ENCODE results near the gene TM9SF3.
"Not testable (repeated sequence)": the region's sequence is repeated elsewhere in the genome, so short reads cannot be mapped to it uniquely, and the experiment has no call there.

TM9SF3 gene

DNA sequence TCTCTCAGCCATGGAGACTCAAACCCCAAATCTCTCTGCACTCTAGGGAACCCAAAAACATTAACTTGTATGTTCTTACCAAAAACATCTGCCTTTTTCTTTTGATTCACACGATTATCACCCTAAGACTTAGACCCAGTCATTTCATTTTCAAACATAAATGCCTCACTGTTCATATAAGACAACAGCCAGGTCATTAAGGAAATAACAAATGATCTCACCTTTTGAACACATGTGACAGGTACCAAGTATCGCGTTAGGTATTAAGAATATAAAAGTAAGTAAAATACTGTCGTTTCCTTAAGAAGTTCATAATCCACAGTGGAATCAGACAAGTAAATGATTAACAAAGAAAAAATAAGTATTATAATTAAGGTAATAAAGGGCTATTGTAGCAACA is 8.8 kb downstream of the TM9SF3 start:
- Histone ChIP-seq H3K9me3 (no peaks in the 10 kb centered on the region), H3K4me3 (ENCODE audit: low read depth, low read length) (no peak overlapping the region), H3K4me1 (no peaks in the 10 kb centered on the region), H3K36me3 (peaks cover 15% of the 10 kb centered on the region), H3K27me3 (no peaks in the 10 kb centered on the region)
- DNase-seq: no peak
- TF ChIP-seq, protein P1, sequence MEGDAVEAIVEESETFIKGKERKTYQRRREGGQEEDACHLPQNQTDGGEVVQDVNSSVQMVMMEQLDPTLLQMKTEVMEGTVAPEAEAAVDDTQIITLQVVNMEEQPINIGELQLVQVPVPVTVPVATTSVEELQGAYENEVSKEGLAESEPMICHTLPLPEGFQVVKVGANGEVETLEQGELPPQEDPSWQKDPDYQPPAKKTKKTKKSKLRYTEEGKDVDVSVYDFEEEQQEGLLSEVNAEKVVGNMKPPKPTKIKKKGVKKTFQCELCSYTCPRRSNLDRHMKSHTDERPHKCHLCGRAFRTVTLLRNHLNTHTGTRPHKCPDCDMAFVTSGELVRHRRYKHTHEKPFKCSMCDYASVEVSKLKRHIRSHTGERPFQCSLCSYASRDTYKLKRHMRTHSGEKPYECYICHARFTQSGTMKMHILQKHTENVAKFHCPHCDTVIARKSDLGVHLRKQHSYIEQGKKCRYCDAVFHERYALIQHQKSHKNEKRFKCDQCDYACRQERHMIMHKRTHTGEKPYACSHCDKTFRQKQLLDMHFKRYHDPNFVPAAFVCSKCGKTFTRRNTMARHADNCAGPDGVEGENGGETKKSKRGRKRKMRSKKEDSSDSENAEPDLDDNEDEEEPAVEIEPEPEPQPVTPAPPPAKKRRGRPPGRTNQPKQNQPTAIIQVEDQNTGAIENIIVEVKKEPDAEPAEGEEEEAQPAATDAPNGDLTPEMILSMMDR (IDR thresholded peaks at IDR 0.05; ENCODE audit: low read depth, low read length): no peak

DNA sequence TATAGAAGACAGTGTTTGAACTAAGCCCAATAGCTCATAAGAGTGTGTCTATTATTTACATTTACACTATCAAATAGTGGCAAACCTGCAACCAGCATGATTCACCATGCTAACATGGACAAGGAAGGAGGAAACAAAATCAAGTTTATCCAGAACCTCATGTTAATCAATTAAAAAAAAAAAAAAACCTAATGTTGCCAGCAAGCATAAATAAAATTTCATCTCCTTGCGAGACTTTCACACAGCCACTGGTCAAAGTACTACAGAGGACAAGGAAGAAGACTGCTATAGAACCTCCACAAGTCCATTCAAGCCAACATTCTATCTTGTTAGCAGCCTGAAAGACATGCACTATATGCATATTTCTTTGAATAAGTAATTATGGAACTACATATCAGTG is 9.7 kb downstream of the TM9SF3 start:
- no peaks in the 10 kb centered on the region for H3K9me3 ChIP-seq
- H3K27me3 ChIP-seq: no peaks in the 10 kb centered on the region
- peaks cover 15% of the 10 kb centered on the region for H3K36me3 ChIP-seq
- no peaks in the 10 kb centered on the region for H3K4me1 ChIP-seq
- TF ChIP-seq, protein P1 (IDR thresholded peaks at IDR 0.05; ENCODE audit: low read depth, low read length): no peak
- DNase-seq: no peak
- no peak overlapping the region for H3K4me3 ChIP-seq (ENCODE audit: low read depth, low read length)

DNA sequence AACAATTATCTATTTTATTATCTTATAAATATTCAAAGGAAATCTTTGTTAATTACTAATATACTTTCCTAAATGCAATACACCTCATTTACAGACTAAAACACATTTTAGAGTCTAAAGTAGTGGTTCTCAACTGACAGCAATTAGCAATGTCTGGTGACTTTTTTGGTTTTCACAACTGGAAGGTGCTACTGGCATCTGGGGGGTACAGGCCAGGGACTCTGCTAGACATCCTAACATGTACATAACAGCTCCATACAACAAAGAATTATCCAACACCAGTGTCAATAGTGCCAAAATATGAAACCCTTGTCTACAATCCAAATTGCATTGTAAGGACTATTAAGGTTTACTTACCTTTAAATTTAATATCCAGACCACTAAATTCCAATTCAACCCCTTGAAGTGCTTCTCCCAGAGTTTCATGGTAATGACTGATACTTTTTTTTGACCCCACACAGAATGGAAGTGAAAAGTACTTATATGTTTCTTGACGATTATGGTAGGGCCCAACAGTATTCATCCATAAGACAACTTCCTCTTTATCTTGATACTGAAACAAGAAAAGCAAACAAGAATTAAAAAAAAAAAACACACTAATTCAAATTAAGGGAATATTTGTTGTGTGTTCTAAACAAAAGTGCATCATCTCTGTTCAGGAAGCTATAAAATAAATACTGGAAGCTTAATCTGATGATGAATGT is 10.4 kb downstream of the TM9SF3 start:
- TF ChIP-seq, protein P1 (IDR thresholded peaks at IDR 0.05; ENCODE audit: low read depth, low read length): no peak
- peaks cover 17% of the 10 kb centered on the region for H3K36me3 ChIP-seq
- H3K4me1 ChIP-seq: no peaks in the 10 kb centered on the region
- no peaks in the 10 kb centered on the region for H3K9me3 ChIP-seq
- no peak overlapping the region for H3K4me3 ChIP-seq (ENCODE audit: low read depth, low read length)
- DNase-seq: no peak
- no peaks in the 10 kb centered on the region for H3K27me3 ChIP-seq

DNA sequence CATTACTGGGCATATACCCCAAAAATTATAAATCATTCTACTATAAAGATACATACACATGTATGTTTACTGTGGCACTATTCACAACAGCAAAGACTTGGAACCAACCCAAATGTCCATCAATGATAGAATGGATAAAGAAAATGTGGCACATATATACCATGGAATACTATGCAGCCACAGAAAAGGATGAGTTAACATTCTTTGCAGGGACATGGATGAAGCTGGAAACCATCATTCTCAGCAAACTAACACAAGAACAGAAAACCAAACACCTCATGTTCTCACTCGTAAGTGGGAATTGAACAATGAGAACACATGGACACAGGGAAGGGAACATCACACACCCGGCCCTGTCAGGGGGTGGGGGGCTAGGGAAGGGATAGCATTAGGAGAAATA is 12.2 kb downstream of the TM9SF3 start:
- DNase-seq; H3K9me3 ChIP-seq; H3K4me3 ChIP-seq (ENCODE audit: low read depth, low read length); H3K27me3 ChIP-seq; H3K4me1 ChIP-seq: not testable (repeated sequence)
- peaks cover 21% of the 10 kb centered on the region for H3K36me3 ChIP-seq

DNA sequence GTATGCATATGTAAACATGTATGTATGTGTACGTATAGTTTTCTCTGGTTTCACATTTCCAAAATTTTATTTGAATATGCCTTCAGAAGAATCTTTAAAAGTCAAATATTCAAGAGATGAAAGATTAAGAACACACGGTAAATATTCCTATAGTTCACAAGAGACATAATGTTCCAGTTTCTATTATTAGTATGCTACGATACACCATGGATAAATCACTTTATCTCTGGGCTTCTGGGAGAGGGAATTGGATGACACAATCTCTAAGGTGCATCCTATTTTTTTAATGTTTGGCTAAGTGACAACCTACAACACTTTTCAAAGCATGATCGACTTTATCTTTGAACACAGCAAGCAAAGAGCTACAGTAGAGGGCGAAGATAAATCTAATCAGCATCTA is 13.8 kb downstream of the TM9SF3 start:
- H3K9me3 ChIP-seq: no peaks in the 10 kb centered on the region
- DNase-seq: no peak
- H3K4me1 ChIP-seq: no peaks in the 10 kb centered on the region
- TF ChIP-seq, protein P1 (IDR thresholded peaks at IDR 0.05; ENCODE audit: low read depth, low read length): no peak
- no peaks in the 10 kb centered on the region for H3K27me3 ChIP-seq
- H3K36me3 ChIP-seq: peaks cover 21% of the 10 kb centered on the region
- H3K4me3 ChIP-seq (ENCODE audit: low read depth, low read length): no peak overlapping the region

DNA sequence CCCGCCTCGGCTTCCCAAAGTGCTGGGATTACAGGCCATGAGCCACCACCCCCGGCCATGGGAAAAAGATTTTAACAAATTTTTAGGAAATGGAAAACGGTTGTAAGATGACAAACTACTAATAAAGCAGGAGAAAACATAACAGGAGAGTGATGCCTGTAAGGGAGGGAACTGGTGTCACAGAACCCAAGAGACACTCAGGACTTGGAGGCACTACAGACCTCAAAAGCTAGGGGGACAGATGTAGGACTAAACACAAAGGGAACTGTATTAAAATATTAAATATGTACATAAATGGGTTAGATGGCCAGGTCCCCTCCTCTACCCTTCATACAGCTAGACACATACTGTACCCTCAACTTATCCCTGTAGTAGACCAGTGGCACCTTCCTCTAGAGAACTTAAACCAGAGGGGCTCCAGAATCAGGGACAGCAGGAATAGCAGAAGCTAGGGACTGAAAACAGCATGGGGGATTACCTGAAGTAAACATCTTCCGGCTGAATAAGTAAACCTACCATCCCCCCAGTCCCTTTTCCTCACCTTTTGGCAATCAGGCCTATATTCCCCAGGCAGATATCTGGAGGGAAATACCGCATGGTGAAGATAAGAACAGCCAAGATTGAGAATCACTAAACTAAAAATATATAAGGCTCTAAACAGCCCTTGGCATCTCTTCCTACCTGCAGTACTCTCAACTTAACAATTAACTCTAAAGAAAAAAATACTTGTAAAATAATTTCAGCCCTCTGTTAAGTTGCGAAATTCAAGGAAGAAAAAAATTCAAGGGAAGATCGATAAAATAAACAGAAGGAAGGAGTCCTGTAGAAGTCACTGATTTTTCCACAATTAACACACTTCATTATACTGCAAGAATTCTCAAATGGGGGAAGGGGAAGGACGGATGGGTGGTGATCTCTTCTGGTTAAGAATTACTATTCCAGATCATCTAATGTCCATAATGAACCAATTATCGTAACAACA is 15.5 kb downstream of the TM9SF3 start:
- Histone ChIP-seq H3K9me3 (no peaks in the 10 kb centered on the region), H3K36me3 (peaks cover 21% of the 10 kb centered on the region), H3K27me3 (no peaks in the 10 kb centered on the region), H3K4me1 (no peaks in the 10 kb centered on the region), H3K4me3 (ENCODE audit: low read depth, low read length) (no peak overlapping the region)
- no peak for DNase-seq
- TF ChIP-seq, protein P1 (IDR thresholded peaks at IDR 0.05; ENCODE audit: low read depth, low read length): no peak
